ENCODE data around the gene ITGA1. TPM values are rescaled to one million over a fixed set of nuclear protein-coding genes. Genes with fewer than 3 reads are reported as not detected.

ITGA1 gene
- total RNA-seq, 4 donors from 2014 or later = 219 to 326 (median 240) TPM

DNA sequence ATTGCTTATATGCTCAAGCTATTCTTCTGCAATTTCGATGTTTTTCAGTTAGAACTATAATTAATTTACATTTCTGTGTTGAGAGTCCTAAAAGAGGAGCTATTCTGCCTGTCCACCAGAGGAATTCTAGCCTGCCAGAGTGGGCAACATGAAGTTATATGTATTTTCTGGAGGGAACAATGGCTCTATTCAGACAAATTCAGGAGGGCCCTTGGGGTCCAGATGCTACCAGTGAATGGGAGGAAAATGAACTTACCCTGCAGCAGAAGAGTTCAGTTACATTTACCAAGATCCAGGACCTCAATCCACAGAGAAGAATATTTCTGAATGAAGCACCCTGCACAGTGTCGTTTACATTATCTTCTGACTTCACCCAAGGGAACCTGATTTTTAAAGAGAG, 80.7 kb downstream of the ITGA1 start:
- H3K27ac ChIP-seq = peak overlapping the region in 1 of 4 donors; percentile 78
- H3K9me3 ChIP-seq = no peaks in the 10 kb centered on the region
- H3K27me3 ChIP-seq = no peaks in the 10 kb centered on the region

DNA sequence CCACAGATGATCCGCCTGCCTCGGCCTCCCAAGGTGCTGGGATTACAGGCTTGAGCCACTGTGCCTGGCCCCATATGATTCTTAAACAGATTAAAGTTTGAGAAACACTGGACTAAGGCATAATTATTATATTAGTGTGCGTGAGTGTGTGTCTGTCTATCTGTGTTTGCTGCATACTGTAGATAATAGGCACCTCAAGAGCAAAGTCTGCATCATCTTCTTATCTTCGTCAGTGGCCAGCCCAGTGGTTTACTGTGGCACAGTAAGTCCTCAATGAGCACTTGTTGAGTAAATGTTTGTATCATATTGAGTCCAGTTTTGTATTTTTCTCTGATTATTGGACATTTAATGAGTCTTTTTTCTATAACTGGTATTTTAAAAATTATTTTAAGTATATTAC, 81.7 kb downstream of the ITGA1 start:
- no peak overlapping the region for H3K27ac ChIP-seq
- 89 to 100% methylated on average over 2 to 4 of the region's 4 CpGs for WGBS, 2 donors (ENCODE audit: low coverage in 1 of 2)
- peaks cover 3 to 51% (median 9%) of the 10 kb centered on the region in 3 donors for H3K4me1 ChIP-seq
- no peak for ATAC-seq
- H3K36me3 ChIP-seq = peaks cover 0 to 43% of the 10 kb centered on the region in 2 donors
- no peak for TF ChIP-seq EP300 (IDR thresholded peaks at IDR 0.05)
- TF ChIP-seq, protein P1, sequence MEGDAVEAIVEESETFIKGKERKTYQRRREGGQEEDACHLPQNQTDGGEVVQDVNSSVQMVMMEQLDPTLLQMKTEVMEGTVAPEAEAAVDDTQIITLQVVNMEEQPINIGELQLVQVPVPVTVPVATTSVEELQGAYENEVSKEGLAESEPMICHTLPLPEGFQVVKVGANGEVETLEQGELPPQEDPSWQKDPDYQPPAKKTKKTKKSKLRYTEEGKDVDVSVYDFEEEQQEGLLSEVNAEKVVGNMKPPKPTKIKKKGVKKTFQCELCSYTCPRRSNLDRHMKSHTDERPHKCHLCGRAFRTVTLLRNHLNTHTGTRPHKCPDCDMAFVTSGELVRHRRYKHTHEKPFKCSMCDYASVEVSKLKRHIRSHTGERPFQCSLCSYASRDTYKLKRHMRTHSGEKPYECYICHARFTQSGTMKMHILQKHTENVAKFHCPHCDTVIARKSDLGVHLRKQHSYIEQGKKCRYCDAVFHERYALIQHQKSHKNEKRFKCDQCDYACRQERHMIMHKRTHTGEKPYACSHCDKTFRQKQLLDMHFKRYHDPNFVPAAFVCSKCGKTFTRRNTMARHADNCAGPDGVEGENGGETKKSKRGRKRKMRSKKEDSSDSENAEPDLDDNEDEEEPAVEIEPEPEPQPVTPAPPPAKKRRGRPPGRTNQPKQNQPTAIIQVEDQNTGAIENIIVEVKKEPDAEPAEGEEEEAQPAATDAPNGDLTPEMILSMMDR (IDR thresholded peaks at IDR 0.05) = no peak
- no peak for TF ChIP-seq POLR2AphosphoS5 (IDR thresholded peaks at IDR 0.05)
- no peak for TF ChIP-seq POLR2A (IDR thresholded peaks at IDR 0.05)
- H3K9me3 ChIP-seq = no peaks in the 10 kb centered on the region
- no peak overlapping the region for H3K4me3 ChIP-seq
- no peaks in the 10 kb centered on the region for H3K27me3 ChIP-seq

More for the DNA sequence above, 80.7 kb downstream of the ITGA1 start:
- ATAC-seq = no peak
- Histone ChIP-seq H3K36me3 (peaks cover 0 to 41% of the 10 kb centered on the region in 2 donors), H3K4me3 (no peak overlapping the region), H3K4me1 (peaks cover 3 to 60% (median 14%) of the 10 kb centered on the region in 3 donors)
- TF ChIP-seq POLR2AphosphoS5 (IDR thresholded peaks at IDR 0.05) (no peak), POLR2A (IDR thresholded peaks at IDR 0.05) (no peak), EP300 (IDR thresholded peaks at IDR 0.05) (no peak)
- TF ChIP-seq, protein P1 (IDR thresholded peaks at IDR 0.05) = no peak
- 65 to 86% methylated on average over 2 of the region's 2 CpGs for WGBS, 2 donors (ENCODE audit: low coverage in 1 of 2)

DNA sequence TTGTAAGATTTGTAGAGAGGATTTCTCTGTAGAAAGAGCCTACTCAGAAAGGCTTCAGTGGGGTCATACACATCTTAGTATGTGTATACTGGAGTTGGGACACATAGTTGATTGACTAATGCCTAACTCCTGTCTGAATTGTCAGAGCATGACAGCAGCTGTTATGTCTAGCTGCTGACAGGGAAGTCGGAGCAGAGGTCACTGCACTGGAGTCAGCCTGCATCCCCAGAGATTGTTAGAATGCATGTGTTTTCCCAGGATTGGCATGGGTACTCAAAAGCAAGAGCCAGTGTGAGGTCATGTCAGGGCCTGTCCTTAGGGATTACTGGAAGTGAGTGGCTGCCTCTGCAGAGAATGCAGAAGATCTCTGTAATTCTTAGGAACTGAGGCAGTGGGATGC, 82.7 kb downstream of the ITGA1 start:
- 44 to 78% methylated on average over 1 of the region's 1 CpG for WGBS, 2 donors (ENCODE audit: low coverage in 1 of 2)
- Histone ChIP-seq H3K4me3 (no peak overlapping the region), H3K9me3 (no peaks in the 10 kb centered on the region), H3K27me3 (no peaks in the 10 kb centered on the region), H3K4me1 (peaks cover under 1 to 42% (median 4%) of the 10 kb centered on the region in 3 donors), H3K36me3 (peaks cover 0 to 42% of the 10 kb centered on the region in 2 donors), H3K27ac (no peak overlapping the region)
- ATAC-seq = peak; percentile 46
- TF ChIP-seq, protein P1 (IDR thresholded peaks at IDR 0.05) = no peak
- TF ChIP-seq POLR2AphosphoS5 (IDR thresholded peaks at IDR 0.05) = peak; percentile 24

DNA sequence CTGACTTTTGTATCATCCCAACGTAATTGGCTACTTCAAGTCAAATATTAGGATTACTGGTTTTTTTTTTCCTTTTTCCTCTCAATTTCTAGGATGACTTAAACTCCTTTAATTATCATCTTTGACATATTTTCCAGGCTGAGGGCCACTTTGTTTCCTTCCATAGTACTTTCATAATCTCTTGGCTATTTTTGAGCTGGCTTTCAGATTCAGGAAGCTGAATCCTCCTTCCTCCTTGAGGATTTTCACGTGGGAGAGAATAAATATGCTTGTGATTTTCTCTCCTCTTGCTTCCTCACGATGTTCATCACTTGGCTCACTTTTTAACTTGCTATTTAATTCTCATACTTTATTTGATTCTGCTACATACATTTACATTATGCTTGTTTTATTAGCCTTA, 88.1 kb downstream of the ITGA1 start:
- Histone ChIP-seq H3K36me3 (peaks cover 0 to 18% of the 10 kb centered on the region in 2 donors), H3K9me3 (no peaks in the 10 kb centered on the region), H3K4me1 (peaks cover 0 to 16% (median 6%) of the 10 kb centered on the region in 3 donors), H3K27me3 (no peaks in the 10 kb centered on the region), H3K27ac (peak overlapping the region in 3 of 4 donors; percentile 17 to 24 (median 20)), H3K4me3 (no peak overlapping the region)
- WGBS, 2 donors (ENCODE audit: low coverage in 1 of 2) = 0 to 12% methylated on average over 3 of the region's 3 CpGs
- no peak for ATAC-seq
- no peak for TF ChIP-seq POLR2A (IDR thresholded peaks at IDR 0.05)
- TF ChIP-seq, protein P1 (IDR thresholded peaks at IDR 0.05) = no peak
- TF ChIP-seq EP300 (IDR thresholded peaks at IDR 0.05) = no peak
- TF ChIP-seq POLR2AphosphoS5 (IDR thresholded peaks at IDR 0.05) = no peak

DNA sequence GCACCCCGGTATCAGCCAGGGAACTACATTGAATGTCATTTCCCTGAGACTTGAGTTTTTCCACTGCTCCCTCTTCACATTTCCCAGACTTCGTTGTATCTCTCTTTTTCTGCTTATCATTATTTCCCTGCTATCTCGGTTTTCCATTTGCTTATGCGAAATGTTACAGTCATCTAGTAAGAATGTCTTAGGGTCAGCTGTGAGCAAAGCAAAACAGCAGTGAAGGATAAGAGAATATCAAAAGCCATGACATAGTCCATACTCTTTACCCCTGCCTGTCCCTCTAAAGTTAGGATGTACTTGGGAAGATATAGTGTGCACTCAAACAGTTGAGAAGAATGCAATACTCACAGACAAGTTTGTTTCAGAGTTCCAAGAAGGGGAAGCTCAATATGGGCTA, 88.7 kb downstream of the ITGA1 start:
- Histone ChIP-seq H3K27ac (peak overlapping the region in 2 of 4 donors; percentile 17 to 20), H3K27me3 (no peaks in the 10 kb centered on the region), H3K4me3 (no peak overlapping the region), H3K4me1 (peaks cover 0 to 15% (median 6%) of the 10 kb centered on the region in 3 donors), H3K9me3 (no peaks in the 10 kb centered on the region), H3K36me3 (peaks cover 0 to 24% of the 10 kb centered on the region in 2 donors)
- WGBS, 2 donors (ENCODE audit: low coverage in 1 of 2) = 43 to 66% methylated on average over 4 of the region's 4 CpGs
- TF ChIP-seq, protein P1 (IDR thresholded peaks at IDR 0.05) = no peak
- no peak for TF ChIP-seq EP300 (IDR thresholded peaks at IDR 0.05)
- no peak for TF ChIP-seq POLR2A (IDR thresholded peaks at IDR 0.05)
- TF ChIP-seq POLR2AphosphoS5 (IDR thresholded peaks at IDR 0.05) = no peak
- ATAC-seq = no peak
